ENCODE data around the gene HS3ST5. TPM values are rescaled to one million over a fixed set of nuclear protein-coding genes. Genes with fewer than 3 reads are reported as not detected.

HS3ST5 gene
- total RNA-seq, 1 donor from 2014 or later: 0.05 TPM

DNA sequence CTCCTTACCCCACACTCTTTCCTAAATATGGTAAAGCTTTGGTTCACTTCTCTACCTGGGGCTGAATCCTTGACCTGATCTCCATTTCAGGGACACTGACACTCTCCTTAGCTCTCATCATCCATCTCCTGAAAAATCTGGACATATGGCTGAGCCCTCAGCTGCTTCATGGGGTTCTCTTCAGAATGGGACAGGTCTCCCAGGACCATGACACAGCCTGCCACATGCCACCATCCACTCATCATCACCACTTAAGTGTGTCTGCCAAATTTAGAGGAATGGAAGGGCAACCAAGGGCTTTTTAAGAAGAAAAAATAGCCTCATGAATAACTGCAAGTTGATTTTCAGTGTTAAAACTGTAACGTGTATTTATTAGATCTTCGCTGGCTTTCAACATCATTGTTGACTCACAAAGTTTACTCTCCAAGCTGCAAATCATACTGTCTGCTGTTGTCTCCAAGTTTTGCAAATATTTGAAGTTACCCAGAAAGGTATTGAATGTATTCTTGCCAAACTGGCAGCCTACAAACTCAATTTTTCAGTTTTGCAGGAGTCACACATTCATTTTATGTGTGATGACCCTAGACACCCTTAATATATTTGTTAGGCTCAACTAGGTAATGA, 41.1 kb downstream of the HS3ST5 start:
- H3K27me3 Mint-ChIP-seq (ENCODE audit: low read depth): no peaks in the 10 kb centered on the region
- no peak for DNase-seq (ENCODE audit: low spot score)
- TF ChIP-seq, protein P1, sequence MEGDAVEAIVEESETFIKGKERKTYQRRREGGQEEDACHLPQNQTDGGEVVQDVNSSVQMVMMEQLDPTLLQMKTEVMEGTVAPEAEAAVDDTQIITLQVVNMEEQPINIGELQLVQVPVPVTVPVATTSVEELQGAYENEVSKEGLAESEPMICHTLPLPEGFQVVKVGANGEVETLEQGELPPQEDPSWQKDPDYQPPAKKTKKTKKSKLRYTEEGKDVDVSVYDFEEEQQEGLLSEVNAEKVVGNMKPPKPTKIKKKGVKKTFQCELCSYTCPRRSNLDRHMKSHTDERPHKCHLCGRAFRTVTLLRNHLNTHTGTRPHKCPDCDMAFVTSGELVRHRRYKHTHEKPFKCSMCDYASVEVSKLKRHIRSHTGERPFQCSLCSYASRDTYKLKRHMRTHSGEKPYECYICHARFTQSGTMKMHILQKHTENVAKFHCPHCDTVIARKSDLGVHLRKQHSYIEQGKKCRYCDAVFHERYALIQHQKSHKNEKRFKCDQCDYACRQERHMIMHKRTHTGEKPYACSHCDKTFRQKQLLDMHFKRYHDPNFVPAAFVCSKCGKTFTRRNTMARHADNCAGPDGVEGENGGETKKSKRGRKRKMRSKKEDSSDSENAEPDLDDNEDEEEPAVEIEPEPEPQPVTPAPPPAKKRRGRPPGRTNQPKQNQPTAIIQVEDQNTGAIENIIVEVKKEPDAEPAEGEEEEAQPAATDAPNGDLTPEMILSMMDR (IDR thresholded peaks at IDR 0.05): no peak
- H3K4me3 Mint-ChIP-seq (ENCODE audit: unreplicated experiment): no peak overlapping the region
- H3K4me1 Mint-ChIP-seq (ENCODE audit: low read depth): peaks cover 4% of the 10 kb centered on the region
- H3K9me3 Mint-ChIP-seq (ENCODE audit: low read depth): peaks cover 5% of the 10 kb centered on the region
- no peaks in the 10 kb centered on the region for H3K36me3 Mint-ChIP-seq (ENCODE audit: low read depth)
- H3K27ac Mint-ChIP-seq (ENCODE audit: unreplicated experiment): no peak overlapping the region

DNA sequence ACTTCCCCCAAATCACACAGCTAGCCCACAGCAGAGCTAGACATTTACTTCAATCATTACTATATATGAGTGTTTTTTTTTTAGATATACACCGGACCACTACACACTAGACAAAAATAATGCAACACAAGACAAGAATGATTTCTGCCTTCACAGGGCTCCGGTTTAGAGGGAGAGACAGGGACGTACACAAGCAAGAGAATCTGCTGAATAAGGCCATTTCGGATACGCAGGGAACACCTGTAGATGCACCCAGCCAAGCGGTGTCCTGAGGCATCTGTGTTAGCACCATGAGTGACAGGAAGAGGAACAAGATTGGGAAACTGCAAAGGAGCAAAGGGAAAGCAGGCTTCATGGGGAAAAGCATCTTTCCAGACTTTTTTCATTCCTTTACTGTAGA, 45.7 kb downstream of the HS3ST5 start:
- Mint-ChIP-seq H3K27ac (ENCODE audit: unreplicated experiment) (no peak overlapping the region), H3K27me3 (ENCODE audit: low read depth) (no peaks in the 10 kb centered on the region), H3K4me1 (ENCODE audit: low read depth) (no peaks in the 10 kb centered on the region), H3K9me3 (ENCODE audit: low read depth) (peaks cover 3% of the 10 kb centered on the region), H3K4me3 (ENCODE audit: unreplicated experiment) (no peak overlapping the region), H3K36me3 (ENCODE audit: low read depth) (no peaks in the 10 kb centered on the region)
- TF ChIP-seq, protein P1 (IDR thresholded peaks at IDR 0.05): no peak
- DNase-seq (ENCODE audit: low spot score): no peak

- H3K4me3 Mint-ChIP-seq (ENCODE audit: unreplicated experiment): no peak overlapping the region
- no peaks in the 10 kb centered on the region for H3K9me3 Mint-ChIP-seq (ENCODE audit: low read depth)
- no peaks in the 10 kb centered on the region for H3K4me1 Mint-ChIP-seq (ENCODE audit: low read depth)
- no peak for DNase-seq (ENCODE audit: low spot score)
- H3K27ac Mint-ChIP-seq (ENCODE audit: unreplicated experiment): no peak overlapping the region
- H3K36me3 Mint-ChIP-seq (ENCODE audit: low read depth): no peaks in the 10 kb centered on the region
- H3K27me3 Mint-ChIP-seq (ENCODE audit: low read depth): no peaks in the 10 kb centered on the region
- TF ChIP-seq, protein P1 (IDR thresholded peaks at IDR 0.05): no peak
Measured at GRCh38 chr6:114292431-114292830, 50.4 kb downstream of the HS3ST5 start.

GRCh38 chr6:114291428-114291827, 51.4 kb downstream of the HS3ST5 start:
- no peaks in the 10 kb centered on the region for H3K4me1 Mint-ChIP-seq (ENCODE audit: low read depth)
- H3K27me3 Mint-ChIP-seq (ENCODE audit: low read depth): no peaks in the 10 kb centered on the region
- H3K9me3 Mint-ChIP-seq (ENCODE audit: low read depth): no peaks in the 10 kb centered on the region
- no peak for DNase-seq (ENCODE audit: low spot score)
- H3K4me3 Mint-ChIP-seq (ENCODE audit: unreplicated experiment): no peak overlapping the region
- no peak overlapping the region for H3K27ac Mint-ChIP-seq (ENCODE audit: unreplicated experiment)
- no peaks in the 10 kb centered on the region for H3K36me3 Mint-ChIP-seq (ENCODE audit: low read depth)
- TF ChIP-seq, protein P1 (IDR thresholded peaks at IDR 0.05): no peak

GRCh38 chr6:114290864-114291263, 52.0 kb downstream of the HS3ST5 start:
- H3K4me3 Mint-ChIP-seq (ENCODE audit: unreplicated experiment): no peak overlapping the region
- H3K27ac Mint-ChIP-seq (ENCODE audit: unreplicated experiment): no peak overlapping the region
- no peak for DNase-seq (ENCODE audit: low spot score)
- no peaks in the 10 kb centered on the region for H3K9me3 Mint-ChIP-seq (ENCODE audit: low read depth)
- no peaks in the 10 kb centered on the region for H3K27me3 Mint-ChIP-seq (ENCODE audit: low read depth)
- TF ChIP-seq, protein P1 (IDR thresholded peaks at IDR 0.05): no peak
- H3K4me1 Mint-ChIP-seq (ENCODE audit: low read depth): no peaks in the 10 kb centered on the region
- no peaks in the 10 kb centered on the region for H3K36me3 Mint-ChIP-seq (ENCODE audit: low read depth)
